Measurements from ENCODE around the gene AGAP5. TPM values are rescaled to one million over a fixed set of nuclear protein-coding genes. Genes with fewer than 3 reads are reported as not detected.
A peak's percentile ranks its signal among the peaks of the same experiment; 100 is the strongest.
"Not testable (repeated sequence)": the region's sequence is repeated elsewhere in the genome, so short reads cannot be mapped to it uniquely, and the experiment has no call there.

AGAP5 gene
- total RNA-seq, 1 donor from 2014 or later = 9.8 TPM

DNA sequence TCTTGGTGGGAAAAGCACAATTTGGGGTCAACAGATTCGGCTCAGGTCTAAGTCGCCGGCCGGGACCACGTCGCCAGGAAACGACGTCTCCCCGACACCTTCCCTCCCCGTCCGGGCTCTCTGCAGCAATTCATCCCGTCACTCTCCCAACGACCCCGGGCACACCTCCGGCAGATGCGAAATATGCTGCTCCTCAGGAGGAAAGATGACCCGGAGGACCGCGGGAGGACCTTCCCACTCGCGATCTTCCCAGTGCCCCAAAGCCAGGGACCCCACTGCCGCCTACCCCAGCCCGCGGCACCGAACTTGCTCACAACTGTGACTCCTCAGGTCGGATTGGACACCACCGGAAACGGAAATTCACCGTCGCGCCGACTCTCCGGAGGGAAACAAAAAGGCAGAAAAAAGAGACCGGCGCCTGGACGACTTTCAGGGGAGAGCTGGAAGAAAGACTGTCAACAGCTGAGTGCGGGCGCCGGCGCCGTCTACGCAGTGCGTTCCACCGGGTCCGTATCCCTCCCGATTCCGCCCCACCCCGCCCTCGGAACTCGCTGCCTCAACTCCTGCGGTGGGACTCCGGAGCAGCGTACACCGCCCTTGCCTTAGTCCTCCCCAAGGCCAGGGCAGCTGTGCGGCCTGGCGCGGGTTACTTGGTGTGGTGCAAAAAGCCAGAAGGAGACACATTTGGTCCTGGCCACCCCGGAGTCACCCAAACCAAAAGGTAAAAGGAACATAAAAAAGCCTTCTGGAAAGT, 32.4 kb upstream of the AGAP5 start:
- TF ChIP-seq, protein P1, sequence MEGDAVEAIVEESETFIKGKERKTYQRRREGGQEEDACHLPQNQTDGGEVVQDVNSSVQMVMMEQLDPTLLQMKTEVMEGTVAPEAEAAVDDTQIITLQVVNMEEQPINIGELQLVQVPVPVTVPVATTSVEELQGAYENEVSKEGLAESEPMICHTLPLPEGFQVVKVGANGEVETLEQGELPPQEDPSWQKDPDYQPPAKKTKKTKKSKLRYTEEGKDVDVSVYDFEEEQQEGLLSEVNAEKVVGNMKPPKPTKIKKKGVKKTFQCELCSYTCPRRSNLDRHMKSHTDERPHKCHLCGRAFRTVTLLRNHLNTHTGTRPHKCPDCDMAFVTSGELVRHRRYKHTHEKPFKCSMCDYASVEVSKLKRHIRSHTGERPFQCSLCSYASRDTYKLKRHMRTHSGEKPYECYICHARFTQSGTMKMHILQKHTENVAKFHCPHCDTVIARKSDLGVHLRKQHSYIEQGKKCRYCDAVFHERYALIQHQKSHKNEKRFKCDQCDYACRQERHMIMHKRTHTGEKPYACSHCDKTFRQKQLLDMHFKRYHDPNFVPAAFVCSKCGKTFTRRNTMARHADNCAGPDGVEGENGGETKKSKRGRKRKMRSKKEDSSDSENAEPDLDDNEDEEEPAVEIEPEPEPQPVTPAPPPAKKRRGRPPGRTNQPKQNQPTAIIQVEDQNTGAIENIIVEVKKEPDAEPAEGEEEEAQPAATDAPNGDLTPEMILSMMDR (IDR thresholded peaks at IDR 0.05) = no peak
- intact Hi-C loops (cut with DNase I) = no loop called here
- H3K9me3 ChIP-seq = no peaks in the 10 kb centered on the region
- H3K4me3 ChIP-seq = peak overlapping the region; percentile 91
- H3K27me3 ChIP-seq = no peaks in the 10 kb centered on the region
- ATAC-seq (peak; percentile 95), DNase-seq (peak; percentile 94)
- peak overlapping the region; percentile 87 for H3K27ac ChIP-seq
- H3K36me3 ChIP-seq = peaks cover 39% of the 10 kb centered on the region
- H3K4me1 ChIP-seq = peaks cover 17% of the 10 kb centered on the region

- DNase-seq; H3K27me3 ChIP-seq; ATAC-seq; intact Hi-C loops (cut with DNase I); H3K9me3 ChIP-seq: not testable (repeated sequence)
- Histone ChIP-seq H3K4me1 (peaks cover 17% of the 10 kb centered on the region), H3K27ac (peak overlapping the region; percentile 87), H3K36me3 (peaks cover 45% of the 10 kb centered on the region), H3K4me3 (peak overlapping the region; percentile 91)
Measured at GRCh38 chr10:73729781-73730152, 31.9 kb upstream of the AGAP5 start.

DNA sequence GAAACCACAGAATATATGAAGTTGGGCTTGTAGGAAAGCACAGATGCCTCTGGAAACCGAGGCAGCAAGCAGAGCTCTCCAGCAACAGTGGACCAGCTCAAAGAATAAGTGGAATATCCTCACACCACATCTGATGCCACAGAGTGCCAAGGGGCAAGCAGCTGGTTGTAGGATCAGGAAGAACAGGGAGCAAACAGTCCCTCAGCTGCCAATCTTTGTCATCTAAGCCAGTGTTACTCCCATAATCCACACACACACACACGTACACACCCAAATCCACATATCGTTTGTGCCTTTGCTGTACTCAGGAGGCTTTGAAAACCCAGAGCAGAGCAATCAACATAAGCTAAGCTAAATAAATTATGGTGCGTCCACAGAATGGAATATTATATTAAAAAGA, 25.6 kb upstream of the AGAP5 start:
- H3K27ac ChIP-seq = no peak overlapping the region
- ATAC-seq = no peak
- H3K36me3 ChIP-seq = peaks cover 96% of the 10 kb centered on the region
- intact Hi-C loops (cut with DNase I) = no loop called here
- H3K4me1 ChIP-seq = no peaks in the 10 kb centered on the region
- H3K4me3 ChIP-seq = no peak overlapping the region
- H3K9me3 ChIP-seq = no peaks in the 10 kb centered on the region
- TF ChIP-seq, protein P1 (IDR thresholded peaks at IDR 0.05) = no peak
- H3K27me3 ChIP-seq = no peaks in the 10 kb centered on the region
- DNase-seq = no peak

GRCh38 chr10:73720561-73720960, 22.7 kb upstream of the AGAP5 start:
- H3K27ac ChIP-seq = not testable (repeated sequence)

DNA sequence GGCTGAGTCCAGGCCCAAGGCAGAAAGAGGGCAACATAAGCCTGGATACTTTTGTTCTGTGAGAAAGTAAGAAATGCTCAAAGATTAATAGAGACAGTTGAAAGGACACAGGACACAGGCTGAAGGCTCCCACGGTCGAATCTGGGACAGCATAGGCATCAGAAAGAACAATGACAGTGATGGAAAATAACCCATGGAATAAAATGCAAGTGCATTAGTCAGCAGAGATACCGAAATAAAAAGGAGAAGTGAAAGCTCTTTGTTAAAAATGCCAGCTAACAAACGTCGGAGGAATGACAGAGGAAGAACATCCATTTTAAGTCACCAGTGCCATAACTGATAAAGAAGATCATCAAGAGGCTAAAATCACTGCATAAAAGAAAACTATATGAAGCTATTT, 19.6 kb upstream of the AGAP5 start:
- H3K27me3 ChIP-seq = no peaks in the 10 kb centered on the region
- TF ChIP-seq, protein P1 (IDR thresholded peaks at IDR 0.05) = no peak
- peaks cover 76% of the 10 kb centered on the region for H3K36me3 ChIP-seq
- H3K27ac ChIP-seq = no peak overlapping the region
- intact Hi-C loops (cut with DNase I) = no loop called here
- DNase-seq (no peak), ATAC-seq (peak; percentile 38)
- no peak overlapping the region for H3K4me3 ChIP-seq
- H3K4me1 ChIP-seq = no peaks in the 10 kb centered on the region
- H3K9me3 ChIP-seq = no peaks in the 10 kb centered on the region

More at GRCh38 chr10:73720561-73720960, 22.7 kb upstream of the AGAP5 start:
- H3K4me3 ChIP-seq; H3K4me1 ChIP-seq; H3K27me3 ChIP-seq; intact Hi-C loops (cut with DNase I); DNase-seq; H3K9me3 ChIP-seq: not testable (repeated sequence)
- peaks cover 99% of the 10 kb centered on the region for H3K36me3 ChIP-seq
- peak; percentile 26 for ATAC-seq

DNA sequence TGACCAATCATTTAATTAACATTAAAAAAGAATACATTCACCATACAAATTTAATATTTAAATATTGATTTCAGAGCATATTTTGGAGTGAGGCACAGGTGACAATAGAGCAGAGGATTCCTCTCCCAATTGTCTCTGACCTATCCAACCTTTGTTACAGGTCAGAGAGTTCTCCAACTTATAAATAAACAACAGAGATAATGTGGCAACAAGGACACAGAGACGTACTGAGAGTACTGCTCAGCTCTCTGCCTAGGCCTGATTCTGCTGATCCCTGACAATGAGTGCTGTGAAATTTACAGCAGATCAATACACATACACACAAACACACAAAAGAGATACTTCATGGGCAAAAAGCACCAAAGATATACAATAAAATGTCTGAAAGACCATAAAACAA, 18.3 kb upstream of the AGAP5 start:
- H3K36me3 ChIP-seq = peaks cover 73% of the 10 kb centered on the region
- intact Hi-C loops (cut with DNase I) = no loop called here
- ATAC-seq = no peak
- DNase-seq = no peak
- no peak overlapping the region for H3K4me3 ChIP-seq
- no peaks in the 10 kb centered on the region for H3K9me3 ChIP-seq
- H3K27ac ChIP-seq = no peak overlapping the region
- no peaks in the 10 kb centered on the region for H3K27me3 ChIP-seq
- no peaks in the 10 kb centered on the region for H3K4me1 ChIP-seq
- TF ChIP-seq, protein P1 (IDR thresholded peaks at IDR 0.05) = no peak

DNA sequence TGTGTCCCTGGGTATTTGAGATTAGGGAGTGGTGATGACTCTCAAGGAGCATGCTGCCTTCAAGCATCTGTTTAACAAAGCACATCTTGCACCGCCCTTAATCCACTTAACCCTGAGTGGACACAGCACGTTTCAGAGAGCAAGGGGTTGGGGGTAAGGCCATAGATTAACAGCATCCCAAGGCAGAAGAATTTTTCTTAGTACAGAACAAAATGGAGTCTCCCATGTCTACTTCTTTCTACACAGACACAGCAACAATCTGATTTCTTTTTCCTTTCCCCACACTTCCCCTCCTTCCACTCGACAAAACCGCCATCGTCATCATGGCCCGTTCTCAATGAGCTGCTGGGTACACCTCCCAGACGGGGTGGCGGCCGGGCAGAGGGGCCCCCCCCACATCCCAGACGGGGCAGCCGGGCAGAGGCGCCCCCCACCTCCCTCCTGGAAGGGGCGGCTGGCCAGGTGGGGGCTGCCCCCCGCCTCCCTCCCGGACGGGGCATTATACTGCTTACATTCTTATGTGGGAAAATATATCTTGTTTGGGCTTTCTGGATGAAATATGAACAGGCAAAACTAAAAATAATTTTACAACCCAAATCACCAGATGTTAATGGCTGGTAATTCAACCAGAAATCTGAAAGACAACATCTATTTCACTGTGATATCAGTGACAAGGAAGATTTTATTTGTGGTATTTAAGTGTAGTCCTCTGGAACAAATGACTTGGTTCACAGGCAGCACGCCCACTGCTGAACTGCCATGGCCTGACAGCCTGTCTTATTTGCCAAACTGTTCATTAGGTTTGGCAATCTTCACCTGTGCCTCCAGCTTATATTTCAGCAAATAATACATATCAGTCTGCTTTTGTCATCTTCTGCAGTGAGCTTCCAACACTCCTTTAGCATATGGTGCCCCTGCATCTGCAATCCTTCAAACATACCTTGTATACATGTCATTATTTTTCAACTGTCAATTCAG, 17.6 kb upstream of the AGAP5 start:
- ATAC-seq; H3K27me3 ChIP-seq; H3K4me3 ChIP-seq; H3K27ac ChIP-seq; H3K4me1 ChIP-seq; H3K9me3 ChIP-seq; DNase-seq; intact Hi-C loops (cut with DNase I): not testable (repeated sequence)
- H3K36me3 ChIP-seq = peaks cover 65% of the 10 kb centered on the region

DNA sequence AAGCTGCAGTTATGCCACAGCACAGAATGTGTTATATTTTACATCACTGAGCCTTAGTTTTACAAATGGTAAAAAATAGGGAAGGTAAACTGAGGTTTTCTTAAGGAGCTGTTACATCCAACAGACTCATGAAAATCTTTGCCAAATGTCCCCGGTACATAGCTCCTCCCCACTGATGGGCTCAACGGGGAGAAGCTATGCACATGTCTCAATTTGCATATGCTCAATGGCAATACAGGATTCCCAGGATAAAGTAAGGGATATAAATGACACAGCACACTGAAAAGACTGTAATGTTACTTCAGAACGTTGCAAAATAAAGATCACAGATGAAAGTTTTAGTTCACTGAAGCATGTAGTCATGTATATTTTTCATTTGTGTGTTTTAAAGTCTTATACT, 16.6 kb upstream of the AGAP5 start:
- ATAC-seq; H3K27me3 ChIP-seq; DNase-seq; H3K27ac ChIP-seq; H3K9me3 ChIP-seq; H3K4me1 ChIP-seq; intact Hi-C loops (cut with DNase I); H3K4me3 ChIP-seq: not testable (repeated sequence)
- H3K36me3 ChIP-seq = peaks cover 64% of the 10 kb centered on the region

- H3K4me1 ChIP-seq; intact Hi-C loops (cut with DNase I); H3K4me3 ChIP-seq; H3K27me3 ChIP-seq; H3K9me3 ChIP-seq; H3K27ac ChIP-seq; ATAC-seq; DNase-seq: not testable (repeated sequence)
- peaks cover 58% of the 10 kb centered on the region for H3K36me3 ChIP-seq
Measured at GRCh38 chr10:73713912-73714311, 16.0 kb upstream of the AGAP5 start.
